ENCODE results near the gene GDF2. TPM values are rescaled to one million over a fixed set of nuclear protein-coding genes. Genes with fewer than 3 reads are reported as not detected.

Gene GDF2
- total and polyA plus RNA-seq, 10 of the 15 experiments (the other 5 are each of a cell fraction or from before 2014, with no cell fraction given): not detected

GRCh38 chr10:47285381-47286115, 36.7 kb upstream of the GDF2 start:
- no peak overlapping the region for H3K4me3 ChIP-seq
- no peak for FAIRE-seq
- H3K36me3 ChIP-seq (ENCODE audit: control insufficient read depth in 2 of 2, insufficient read depth in 2 of 2, low read length in 1 of 2): no peaks in the 10 kb centered on the region
- 5% methylated on average over 8 of the region's 8 CpGs for WGBS (ENCODE audit: insufficient coverage, insufficient replicate concordance, low lambda C conversion rate, missing lambda C conversion rate)
- no peak overlapping the region for H2AFZ ChIP-seq (ENCODE audit: control insufficient read depth, low read depth, low read length)
- POLR2A ChIA-PET: no interaction called here
- in situ Hi-C loops (cut with MboI): no loop called here
- H3K4me1 ChIP-seq (ENCODE audit: control insufficient read depth, insufficient read depth, low read length): no peaks in the 10 kb centered on the region
- no peak overlapping the region for H3K4me2 ChIP-seq (ENCODE audit: control insufficient read depth, insufficient read depth)
- intact Hi-C loops (cut with micrococcal nuclease; ENCODE audit: unreplicated experiment): no loop called here
- SMC1A ChIA-PET (ENCODE audit: uncharacterized antibody, unreplicated experiment): no interaction called here
- H4K20me1 ChIP-seq (ENCODE audit: control insufficient read depth, insufficient read depth): no peaks in the 10 kb centered on the region
- RAD21 ChIA-PET (ENCODE audit: unreplicated experiment): interaction anchor here (0.9 kb wide), 1 partner anchor 238 kb away, joined by 3 read pairs; no protein-coding TSS in a partner anchor
- ATAC-seq: no peak
- no peaks in the 10 kb centered on the region for H3K79me2 ChIP-seq (ENCODE audit: control insufficient read depth, insufficient read depth, low read length)
- TF ChIP-seq NBN (IDR thresholded peaks at IDR 0.05) (no peak), ZSCAN29 (IDR thresholded peaks at IDR 0.05) (no peak), MAX (IDR thresholded peaks at IDR 0.05; ENCODE audit: low read depth, low read length) (no peak), ZBTB40 (IDR thresholded peaks at IDR 0.05; ENCODE audit: borderline replicate concordance) (no peak), HDAC2 (IDR thresholded peaks at IDR 0.05) (no peak), ZNF217 (IDR thresholded peaks at IDR 0.05) (no peak), CHD4 (IDR thresholded peaks at IDR 0.05) (no peak), MYB (IDR thresholded peaks at IDR 0.05; ENCODE audit: borderline replicate concordance, low read depth, low read length) (no peak), ATF7 (IDR thresholded peaks at IDR 0.05; ENCODE audit: low read depth) (no peak), FOS (IDR thresholded peaks at IDR 0.05; ENCODE audit: borderline replicate concordance, extremely low read depth, insufficient read length) (no peak), KDM1A (IDR thresholded peaks at IDR 0.05; ENCODE audit: borderline replicate concordance) (no peak), NFYA (IDR thresholded peaks at IDR 0.05; ENCODE audit: borderline replicate concordance, low read depth, low read length) (no peak), SUZ12 (IDR thresholded peaks at IDR 0.05; ENCODE audit: unreplicated experiment) (no peak), E4F1 (IDR thresholded peaks at IDR 0.05; ENCODE audit: borderline replicate concordance, partially characterized antibody) (no peak), YY1 (IDR thresholded peaks at IDR 0.05; ENCODE audit: low read depth, low read length) (no peak), PAX8 (IDR thresholded peaks at IDR 0.05) (no peak), DPF2 (IDR thresholded peaks at IDR 0.05) (no peak)
- no peaks in the 10 kb centered on the region; a peak in 1 of 4 replicates for H3K27me3 ChIP-seq (replicated peaks in 1 of 2; ENCODE audit: control insufficient read depth in 2 of 2, insufficient read depth in 2 of 2, low read length in 1 of 2)
- H3K27ac ChIP-seq (ENCODE audit: control insufficient read depth, insufficient read depth): no peak overlapping the region
- no peak overlapping the region for H3K9ac ChIP-seq (ENCODE audit: control insufficient read depth, insufficient read depth, low read length)
- no peaks in the 10 kb centered on the region for H3K9me3 ChIP-seq (replicated peaks; ENCODE audit: control insufficient read depth, insufficient read depth, low read length)
- CTCF ChIA-PET: interaction anchor here (0.6 to 1.1 kb wide), 3 partner anchors 238 to 1708 kb away, joined by 3 read pairs; no protein-coding TSS in a partner anchor
- DNase-seq (ENCODE audit: low read depth, low spot score): no peak
- BruUV-seq (replicated peaks): no TSS peak

All from GM12878 (cell line).